ENCODE measurements around the gene DIAPH3.

GRCh38 chr13:60152904-60153303 lies 10.8 kb downstream of the DIAPH3 start:
- TF ChIP-seq CTCF (IDR thresholded peaks at IDR 0.05) (no peak), POLR2A (IDR thresholded peaks at IDR 0.05) (no peak)

Measured in lower leg skin (tissue), 3 donors.